Neural progenitor cell (in vitro differentiated cells): ENCODE data around the gene MTARC1. TPM values are rescaled to one million over a fixed set of nuclear protein-coding genes. Genes with fewer than 3 reads are reported as not detected.

Source experiments
- DNase-seq: peaks from one replicate; pipeline ENCODE4 v3.0.0-alpha.2; 2016; ENCODE audit warnings: low spot score
- H2AFZ ChIP-seq: fragments of 200-600 bp; sonication (generic); replicated peaks from 2 replicates; pipeline ENCODE4 v1.6.1; 2016; ENCODE audit warnings: antibody characterized with exemption
- H3F3A ChIP-seq: fragments of 200-600 bp; sonication (generic); 2 replicates; pipeline ENCODE4 v1.6.1; 2016; ENCODE audit warnings: antibody characterized with exemption, low read depth
- H3K27ac ChIP-seq: fragments of 200-600 bp; sonication (generic); 2 replicates; pipeline ENCODE4 v1.5.1; 2016; ENCODE audit warnings: mild to moderate bottlenecking
- H3K27me3 ChIP-seq: fragments of 200-600 bp; sonication (generic); 2 replicates; pipeline ENCODE4 v1.6.1; 2016; ENCODE audit warnings: mild to moderate bottlenecking, moderate library complexity
- H3K36me3 ChIP-seq: fragments of 200-600 bp; sonication (generic); 2 replicates; pipeline ENCODE4 v1.5.1; 2016
- H3K4me1 ChIP-seq: fragments of 200-600 bp; sonication (generic); 2 replicates; pipeline ENCODE4 v1.6.1; 2016; ENCODE audit warnings: mixed run types
- H3K4me2 ChIP-seq: fragments of 200-600 bp; sonication (generic); 2 replicates; pipeline ENCODE4 v1.6.1; 2016
- H3K4me3 ChIP-seq: fragments of 200-600 bp; sonication (generic); 2 replicates; pipeline ENCODE4 v1.5.1; 2016
- H3K79me2 ChIP-seq: fragments of 200-600 bp; sonication (generic); 2 replicates; pipeline ENCODE4 v1.6.1; 2016; ENCODE audit warnings: low read depth
- H3K9ac ChIP-seq: fragments of 200-600 bp; sonication (generic); 2 replicates; pipeline ENCODE4 v1.6.1; 2016
- H3K9me3 ChIP-seq: fragments of 200-600 bp; sonication (generic); 2 replicates; pipeline ENCODE4 v1.5.1; 2016; ENCODE audit warnings: low read depth
- H4K20me1 ChIP-seq: fragments of 200-600 bp; sonication (generic); 2 replicates; pipeline ENCODE4 v1.6.1; 2016; ENCODE audit warnings: low read depth
- H3K27ac Mint-ChIP-seq: 3 replicates; pipeline ENCODE4 v1.8.0; 2021; ENCODE audit warnings: mixed read lengths
- H3K27me3 Mint-ChIP-seq: 2 replicates; pipeline ENCODE4 v1.8.0; 2022; ENCODE audit warnings: low read depth, mild to moderate bottlenecking, inconsistent platforms, moderate library complexity, mixed read lengths; ENCODE audit not compliant: insufficient read depth
- H3K36me3 Mint-ChIP-seq: 3 replicates; pipeline ENCODE4 v1.8.0; 2021; ENCODE audit warnings: mixed read lengths
- H3K4me1 Mint-ChIP-seq: 3 replicates; pipeline ENCODE4 v1.8.0; 2021; ENCODE audit warnings: mixed read lengths
- H3K4me3 Mint-ChIP-seq: 3 replicates; pipeline ENCODE4 v1.8.0; 2021; ENCODE audit warnings: mild to moderate bottlenecking, moderate library complexity, mixed read lengths
- H3K9me3 Mint-ChIP-seq: 3 replicates; pipeline ENCODE4 v1.8.0; 2020; ENCODE audit warnings: mixed read lengths
- CTCF ChIP-seq: fragments of 200-600 bp; sonication (generic); IDR thresholded peaks from 2 replicates; pipeline ENCODE4 v1.5.1; 2017; ENCODE audit warnings: antibody characterized with exemption, mild to moderate bottlenecking
- EZH2 ChIP-seq: fragments of 200-600 bp; sonication (generic); IDR thresholded peaks from 2 replicates; pipeline ENCODE4 v1.6.1; 2017; ENCODE audit warnings: antibody characterized with exemption, mild to moderate bottlenecking, moderate library complexity
- EZH2phosphoT487 ChIP-seq: fragments of 200-600 bp; sonication (generic); IDR thresholded peaks from 2 replicates; pipeline ENCODE4 v1.6.1; 2017; ENCODE audit warnings: antibody characterized with exemption
- total RNA-seq: library from RNA; depleted of rRNA; stranded (reverse); fragments of >200 nt; gene quantifications from 2 replicates; pipeline ENCODE4 v1.2.3, GENCODE V29; 2015; ENCODE audit warnings: low replicate concordance

Gene MTARC1
- total RNA-seq, 1 donor from 2014 or later: 11.3 TPM

DNA sequence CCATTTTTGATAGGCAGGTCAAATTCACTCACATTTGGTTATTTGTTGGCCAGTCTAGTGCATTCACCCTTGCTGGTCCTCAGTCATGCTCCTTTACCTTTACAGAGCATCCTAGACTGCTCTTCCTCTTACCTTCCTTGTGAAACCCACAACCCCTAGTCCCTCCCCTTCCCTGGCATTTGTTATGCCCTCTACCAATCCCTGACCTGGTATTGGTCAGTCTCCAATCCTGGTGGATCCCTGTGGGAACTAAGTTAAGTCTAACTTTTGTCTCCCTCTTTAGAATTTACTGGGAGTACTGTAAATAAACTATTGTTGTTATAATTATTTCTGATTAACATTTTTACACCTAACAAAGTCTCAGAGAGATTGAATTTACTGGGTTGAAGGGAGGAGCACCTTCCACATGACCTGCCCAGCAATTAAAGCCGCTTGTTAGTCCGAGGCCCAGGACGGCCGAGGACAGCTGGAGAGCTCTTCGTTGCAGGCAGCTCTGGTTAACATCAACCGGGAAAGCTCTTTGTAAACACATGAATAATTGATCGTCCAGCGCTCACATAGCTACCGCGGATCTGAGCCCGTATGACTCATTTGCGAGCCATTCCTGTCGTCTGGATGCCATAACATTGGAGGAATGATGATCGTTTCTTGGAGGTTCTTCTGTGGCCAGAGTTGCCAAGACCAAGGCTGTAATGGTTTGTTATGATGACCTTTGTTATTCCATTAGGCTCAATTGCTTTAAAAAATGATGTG is 31.9 kb downstream of the MTARC1 start:
- Histone ChIP-seq H3K27me3 (no peaks in the 10 kb centered on the region), H3F3A (no peaks in the 10 kb centered on the region), H3K4me1 (no peaks in the 10 kb centered on the region), H3K9me3 (no peaks in the 10 kb centered on the region), H4K20me1 (no peaks in the 10 kb centered on the region), H3K79me2 (no peaks in the 10 kb centered on the region), H3K36me3 (no peaks in the 10 kb centered on the region), H3K4me3 (no peak overlapping the region), H2AFZ (no peak overlapping the region), H3K27ac (no peak overlapping the region), H3K9ac (no peak overlapping the region), H3K4me2 (no peak overlapping the region)
- H3K36me3 Mint-ChIP-seq: peaks cover 6% of the 10 kb centered on the region
- DNase-seq: no peak
- no peaks in the 10 kb centered on the region for H3K27me3 Mint-ChIP-seq
- no peak overlapping the region for H3K4me3 Mint-ChIP-seq
- no peaks in the 10 kb centered on the region for H3K9me3 Mint-ChIP-seq
- no peak overlapping the region for H3K27ac Mint-ChIP-seq
- TF ChIP-seq CTCF (no peak), EZH2 (no peak), EZH2phosphoT487 (no peak)
- no peaks in the 10 kb centered on the region for H3K4me1 Mint-ChIP-seq

DNA sequence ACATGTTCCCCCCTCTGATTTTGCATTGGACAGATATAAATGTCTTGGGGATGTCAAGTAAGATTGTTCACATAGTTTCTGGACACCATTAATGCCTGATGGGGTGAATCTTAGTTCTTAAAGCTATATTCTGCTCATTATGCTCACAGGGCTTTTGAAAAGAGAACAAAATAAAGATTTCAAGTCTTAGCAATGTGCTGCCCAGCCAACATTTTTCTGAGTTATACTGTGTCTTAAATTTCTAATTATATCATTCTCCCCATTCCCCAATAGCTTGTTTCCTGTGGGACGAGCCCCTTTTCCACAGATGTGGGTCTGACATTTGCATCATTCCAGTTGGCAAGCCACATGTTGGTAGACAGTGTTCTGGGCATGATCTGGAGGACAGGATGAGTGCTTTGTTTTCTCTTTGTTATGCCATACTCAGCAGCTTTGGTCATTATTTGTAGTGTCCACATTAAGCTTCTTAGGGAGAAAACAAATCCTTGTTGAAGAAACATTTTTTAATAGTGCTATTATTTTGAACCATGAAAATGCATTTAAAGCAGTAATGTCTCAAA is 32.8 kb downstream of the MTARC1 start:
- Histone ChIP-seq H3K4me2 (no peak overlapping the region), H3K9ac (no peak overlapping the region), H3K79me2 (no peaks in the 10 kb centered on the region), H3K4me3 (no peak overlapping the region), H3K27me3 (no peaks in the 10 kb centered on the region), H3K27ac (no peak overlapping the region), H3F3A (no peaks in the 10 kb centered on the region), H3K4me1 (no peaks in the 10 kb centered on the region), H3K9me3 (no peaks in the 10 kb centered on the region), H3K36me3 (no peaks in the 10 kb centered on the region), H4K20me1 (no peaks in the 10 kb centered on the region), H2AFZ (no peak overlapping the region)
- no peak for DNase-seq
- TF ChIP-seq EZH2phosphoT487 (no peak), CTCF (no peak), EZH2 (no peak)
- Mint-ChIP-seq H3K9me3 (no peaks in the 10 kb centered on the region), H3K27me3 (no peaks in the 10 kb centered on the region), H3K4me1 (no peaks in the 10 kb centered on the region), H3K36me3 (peaks cover 3% of the 10 kb centered on the region), H3K4me3 (no peak overlapping the region), H3K27ac (no peak overlapping the region)

DNA sequence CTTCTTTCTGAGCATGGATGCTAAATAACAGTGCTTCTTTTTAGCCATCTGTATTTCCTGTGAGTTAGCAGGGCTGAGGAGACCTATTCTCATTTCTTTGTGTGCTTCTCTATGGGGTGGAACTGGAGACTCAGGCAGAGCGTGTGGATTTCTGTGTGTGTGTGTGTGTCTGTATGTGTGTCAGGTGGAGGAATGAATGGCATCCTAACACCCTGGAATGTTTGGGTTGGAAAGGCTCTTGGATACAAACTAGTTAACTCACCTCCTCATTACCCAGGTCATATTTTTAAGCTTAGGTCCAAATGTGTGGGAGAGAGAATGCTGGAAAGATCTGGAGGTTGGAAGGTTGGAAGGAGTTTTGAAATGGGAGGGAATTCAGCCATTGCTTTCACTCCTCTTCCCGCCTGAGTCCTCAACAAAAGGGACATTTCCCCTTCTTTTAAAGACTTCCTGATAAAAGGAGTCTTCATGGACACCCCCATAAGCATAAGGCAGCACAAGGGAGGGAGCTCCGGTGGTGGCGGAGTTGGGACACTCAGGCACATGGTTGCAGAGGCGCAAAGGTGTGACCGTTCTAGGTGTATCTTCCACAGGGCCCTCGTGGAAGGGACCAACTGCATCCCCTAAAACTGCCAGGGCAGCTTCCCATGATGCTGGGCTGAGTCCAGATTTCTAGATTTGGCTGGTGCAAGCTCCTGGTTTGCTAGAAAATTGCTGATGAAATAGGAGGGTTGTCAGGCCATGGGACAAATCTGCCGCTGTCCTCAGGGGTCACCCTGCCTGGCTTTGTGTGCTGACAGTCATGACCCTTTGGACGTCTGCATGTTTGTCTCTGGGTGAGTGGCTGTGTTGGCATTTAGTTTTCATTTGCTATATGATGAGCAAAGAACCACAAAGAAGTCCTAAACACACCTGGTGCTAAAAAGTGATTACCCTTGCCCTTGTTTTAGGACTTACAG is 37.6 kb downstream of the MTARC1 start:
- no peak overlapping the region for H3K9ac ChIP-seq
- no peaks in the 10 kb centered on the region for H3K79me2 ChIP-seq
- H3K4me2 ChIP-seq: no peak overlapping the region
- H3K4me1 Mint-ChIP-seq: peaks cover 7% of the 10 kb centered on the region
- no peaks in the 10 kb centered on the region for H3K9me3 Mint-ChIP-seq
- H3F3A ChIP-seq: no peaks in the 10 kb centered on the region
- H2AFZ ChIP-seq: no peak overlapping the region
- H3K36me3 Mint-ChIP-seq: no peaks in the 10 kb centered on the region
- no peak overlapping the region for H3K4me3 ChIP-seq
- peak overlapping the region; percentile 3 for H3K27ac Mint-ChIP-seq
- H3K36me3 ChIP-seq: no peaks in the 10 kb centered on the region
- no peaks in the 10 kb centered on the region for H3K4me1 ChIP-seq
- no peak overlapping the region for H3K4me3 Mint-ChIP-seq
- peaks cover 2% of the 10 kb centered on the region for H3K27me3 Mint-ChIP-seq
- no peaks in the 10 kb centered on the region for H3K27me3 ChIP-seq
- TF ChIP-seq CTCF: no peak
- no peak for DNase-seq
- no peak overlapping the region for H3K27ac ChIP-seq
- H3K9me3 ChIP-seq: no peaks in the 10 kb centered on the region
- H4K20me1 ChIP-seq: no peaks in the 10 kb centered on the region
